ENCODE results near the gene MRPL40.

The MRPL40 gene

GRCh38 chr22:19477321-19478044 lies 45.1 kb downstream of the MRPL40 start:
- Histone ChIP-seq H3K4me3 (ENCODE audit: low read depth, low read length) (peak overlapping the region; percentile 97), H3K9ac (ENCODE audit: low read length) (peak overlapping the region; percentile 100), H3K36me3 (ENCODE audit: control insufficient read depth, insufficient read depth, low read length) (peaks cover 36% of the 10 kb centered on the region), H3K27me3 (ENCODE audit: control insufficient read depth, insufficient read depth, low read length) (no peaks in the 10 kb centered on the region), H3K27ac (ENCODE audit: low read depth, low read length) (no peak overlapping the region), H3K9me3 (ENCODE audit: control insufficient read depth, insufficient read depth, low read depth, low read length) (no peaks in the 10 kb centered on the region), H3K4me1 (ENCODE audit: control insufficient read depth, insufficient read depth, low read length) (peaks cover 7% of the 10 kb centered on the region)

- Histone ChIP-seq H3K36me3 (ENCODE audit: control insufficient read depth, insufficient read depth, low read length) (peaks cover 34% of the 10 kb centered on the region), H3K27ac (ENCODE audit: low read depth, low read length) (peak overlapping the region; percentile 100; the same call in 1 of the 2 replicates), H3K27me3 (ENCODE audit: control insufficient read depth, insufficient read depth, low read length) (no peaks in the 10 kb centered on the region), H3K4me1 (ENCODE audit: control insufficient read depth, insufficient read depth, low read length) (peaks cover 7% of the 10 kb centered on the region), H3K4me3 (ENCODE audit: low read depth, low read length) (peak overlapping the region; percentile 97), H3K9me3 (ENCODE audit: control insufficient read depth, insufficient read depth, low read depth, low read length) (no peaks in the 10 kb centered on the region), H3K9ac (ENCODE audit: low read length) (peak overlapping the region; percentile 100)
Measured at GRCh38 chr22:19478045-19478900, 45.9 kb downstream of the MRPL40 start.

GRCh38 chr22:19478901-19479354 lies 46.6 kb downstream of the MRPL40 start, which contains the start of gene UFD1:
Gene UFD1 (minus strand): TSS chr22:19479193. CDS start chr22:19479085, 108 bp downstream.
- peak within 1 kb of the TSS; percentile 100 for H3K27ac ChIP-seq (ENCODE audit: low read depth, low read length)

GRCh38 chr22:19479355-19480172 lies 47.2 kb downstream of the MRPL40 start, which contains the start of gene CDC45:
Gene CDC45 (plus strand): TSS chr22:19479920. CDS start chr22:19479969, 49 bp downstream.
- Histone ChIP-seq H3K9me3 (ENCODE audit: control insufficient read depth, insufficient read depth, low read depth, low read length) (no peaks in the 10 kb centered on the region), H3K4me1 (ENCODE audit: control insufficient read depth, insufficient read depth, low read length) (peaks cover 7% of the 10 kb centered on the region), H3K27ac (ENCODE audit: low read depth, low read length) (peak within 1 kb of the TSS; percentile 100), H3K9ac (ENCODE audit: low read length) (peak within 1 kb of the TSS; percentile 100), H3K27me3 (ENCODE audit: control insufficient read depth, insufficient read depth, low read length) (no peaks in the 10 kb centered on the region), H3K4me3 (ENCODE audit: low read depth, low read length) (peak within 1 kb of the TSS; percentile 97), H3K36me3 (ENCODE audit: control insufficient read depth, insufficient read depth, low read length) (peaks cover 38% of the 10 kb centered on the region)

More at GRCh38 chr22:19478901-19479354, 46.6 kb downstream of the MRPL40 start, which contains the start of gene UFD1:
- peak within 1 kb of the TSS; percentile 97 for H3K4me3 ChIP-seq (ENCODE audit: low read depth, low read length)
- no peaks in the 10 kb centered on the region for H3K9me3 ChIP-seq (ENCODE audit: control insufficient read depth, insufficient read depth, low read depth, low read length)
- peaks cover 34% of the 10 kb centered on the region for H3K36me3 ChIP-seq (ENCODE audit: control insufficient read depth, insufficient read depth, low read length)
- H3K9ac ChIP-seq (ENCODE audit: low read length) = peak within 1 kb of the TSS; percentile 100
- H3K4me1 ChIP-seq (ENCODE audit: control insufficient read depth, insufficient read depth, low read length) = peaks cover 7% of the 10 kb centered on the region
- no peaks in the 10 kb centered on the region for H3K27me3 ChIP-seq (ENCODE audit: control insufficient read depth, insufficient read depth, low read length)

GRCh38 chr22:19480173-19480568 lies 47.8 kb downstream of the MRPL40 start:
- H3K9ac ChIP-seq (ENCODE audit: low read length) = peak overlapping the region; percentile 100
- peak overlapping the region; percentile 97 for H3K4me3 ChIP-seq (ENCODE audit: low read depth, low read length)
- H3K4me1 ChIP-seq (ENCODE audit: control insufficient read depth, insufficient read depth, low read length) = peaks cover 7% of the 10 kb centered on the region
- H3K36me3 ChIP-seq (ENCODE audit: control insufficient read depth, insufficient read depth, low read length) = peaks cover 39% of the 10 kb centered on the region
- H3K9me3 ChIP-seq (ENCODE audit: control insufficient read depth, insufficient read depth, low read depth, low read length) = no peaks in the 10 kb centered on the region
- peak overlapping the region; percentile 55 for H3K27ac ChIP-seq (ENCODE audit: low read depth, low read length)
- H3K27me3 ChIP-seq (ENCODE audit: control insufficient read depth, insufficient read depth, low read length) = no peaks in the 10 kb centered on the region

GRCh38 chr22:19480789-19481188 lies 48.4 kb downstream of the MRPL40 start:
- H3K9ac ChIP-seq (ENCODE audit: low read length) = peak overlapping the region; percentile 100
- peaks cover 40% of the 10 kb centered on the region for H3K36me3 ChIP-seq (ENCODE audit: control insufficient read depth, insufficient read depth, low read length)
- H3K9me3 ChIP-seq (ENCODE audit: control insufficient read depth, insufficient read depth, low read depth, low read length) = no peaks in the 10 kb centered on the region
- peaks cover 7% of the 10 kb centered on the region for H3K4me1 ChIP-seq (ENCODE audit: control insufficient read depth, insufficient read depth, low read length)
- no peaks in the 10 kb centered on the region for H3K27me3 ChIP-seq (ENCODE audit: control insufficient read depth, insufficient read depth, low read length)
- H3K27ac ChIP-seq (ENCODE audit: low read depth, low read length) = no peak overlapping the region
- H3K4me3 ChIP-seq (ENCODE audit: low read depth, low read length) = peak overlapping the region; percentile 97

GRCh38 chr22:19482297-19482696 lies 50.0 kb downstream of the MRPL40 start:
- H3K9me3 ChIP-seq (ENCODE audit: control insufficient read depth, insufficient read depth, low read depth, low read length) = no peaks in the 10 kb centered on the region
- no peak overlapping the region for H3K27ac ChIP-seq (ENCODE audit: low read depth, low read length)
- peaks cover 7% of the 10 kb centered on the region for H3K4me1 ChIP-seq (ENCODE audit: control insufficient read depth, insufficient read depth, low read length)
- H3K27me3 ChIP-seq (ENCODE audit: control insufficient read depth, insufficient read depth, low read length) = no peaks in the 10 kb centered on the region
- H3K36me3 ChIP-seq (ENCODE audit: control insufficient read depth, insufficient read depth, low read length) = peaks cover 44% of the 10 kb centered on the region
- H3K9ac ChIP-seq (ENCODE audit: low read length) = no peak overlapping the region
- no peak overlapping the region for H3K4me3 ChIP-seq (ENCODE audit: low read depth, low read length)

GRCh38 chr22:19483481-19484244 lies 51.3 kb downstream of the MRPL40 start:
- Histone ChIP-seq H3K27ac (ENCODE audit: low read depth, low read length) (no peak overlapping the region), H3K9me3 (ENCODE audit: control insufficient read depth, insufficient read depth, low read depth, low read length) (no peaks in the 10 kb centered on the region), H3K9ac (ENCODE audit: low read length) (no peak overlapping the region), H3K27me3 (ENCODE audit: control insufficient read depth, insufficient read depth, low read length) (no peaks in the 10 kb centered on the region), H3K4me1 (ENCODE audit: control insufficient read depth, insufficient read depth, low read length) (no peaks in the 10 kb centered on the region; the same call in 1 of the 2 replicates), H3K36me3 (ENCODE audit: control insufficient read depth, insufficient read depth, low read length) (peaks cover 54% of the 10 kb centered on the region), H3K4me3 (ENCODE audit: low read depth, low read length) (no peak overlapping the region)
